Upper lobe of left lung (tissue), 6 donors: Measurements from ENCODE around the gene OPA3. TPM values are rescaled to one million over a fixed set of nuclear protein-coding genes. Genes with fewer than 3 reads are reported as not detected.

Experiments used
- ATAC-seq, 2 donors: fragments of 200-7000 bp; cut with Tn5 transposase; one replicate each; pipeline ENCODE4 v1.9.1; 2022; ENCODE audit warnings: mild to moderate bottlenecking in 2 of 2, moderate library complexity in 2 of 2; ENCODE audit not compliant: low FRiP score in 2 of 2
- DNase-seq, 2 donors: peaks; one replicate each; pipeline ENCODE4 v3.0.0-alpha.2; 2019 to 2020
- H3K27ac ChIP-seq, 4 donors: fragments of 200-600 bp; sonication (generic); one replicate each; pipeline ENCODE4 v1.5.1; 2016 to 2019
- H3K27me3 ChIP-seq, 4 donors: fragments of 200-600 bp; sonication (generic); one replicate each; pipeline ENCODE4 v1.5.1; 2017 to 2019
- H3K36me3 ChIP-seq, 4 donors: fragments of 200-600 bp; sonication (generic); one replicate each; pipeline ENCODE4 v1.5.1; 2016 to 2019
- H3K4me1 ChIP-seq, 4 donors: fragments of 200-600 bp; sonication (generic); one replicate each; pipeline ENCODE4 v1.5.1; 2018 to 2019
- H3K4me3 ChIP-seq, 4 donors: fragments of 200-600 bp; sonication (generic); one replicate each; pipeline ENCODE4 v1.5.1; 2017 to 2019; ENCODE audit warnings: mild to moderate bottlenecking in 2 of 4, moderate library complexity in 1 of 4
- H3K9me3 ChIP-seq, 4 donors: fragments of 200-600 bp; sonication (generic); one replicate each; pipeline ENCODE4 v1.5.1; 2018 to 2019
- CTCF ChIP-seq, 6 experiments: fragments of 450-650 bp in 4 of 6; fragments of 200-600 bp in 2 of 6; sonication (generic) in 2 of 6; IDR thresholded peaks; one replicate each; pipeline ENCODE4 v1.5.1; 2016 to 2019; ENCODE audit warnings: antibody characterized with exemption in 6 of 6
- EP300 ChIP-seq, 4 donors: sonication (generic); formaldehyde crosslinking; IDR thresholded peaks; one replicate each; pipeline ENCODE4 v1.5.1; 2017; ENCODE audit warnings: antibody characterized with exemption in 4 of 4, control low read depth in 2 of 4
- POLR2A ChIP-seq, 4 donors: fragments of 450-650 bp; IDR thresholded peaks; one replicate each; pipeline ENCODE4 v1.5.1; 2016 to 2017; ENCODE audit warnings: antibody characterized with exemption in 4 of 4, mild to moderate bottlenecking in 2 of 4
- POLR2AphosphoS5 ChIP-seq, 2 donors: sonication (generic); formaldehyde crosslinking; IDR thresholded peaks; one replicate each; pipeline ENCODE4 v1.5.1; 2017; ENCODE audit warnings: antibody characterized with exemption in 2 of 2
- WGBS, 2 donors: methylation state at CpG; one replicate each; pipeline ENCODE4 v1.1.5; 2017 to 2018; 5-methylcytosine and 5-hydroxymethylcytosine counted together
- total RNA-seq, 6 donors: library from RNA; depleted of rRNA in 4 of 6; stranded (reverse); fragments of >200 nt in 4 of 6; gene quantifications; one replicate each; pipeline versions ENCODE4 v1.1.0 to v1.2.1, GENCODE V29; 2016 to 2021
- donor health status: DM: no; HTN: no; CAD: no; lungs with moderate emphysema.
- donor health status: DM: no; HTN: yes; CAD: no; lungs with severe emphysema.

OPA3 gene
- total RNA-seq, 6 donors from 2014 or later: 9.9 to 14.3 (median 12.7) TPM

DNA sequence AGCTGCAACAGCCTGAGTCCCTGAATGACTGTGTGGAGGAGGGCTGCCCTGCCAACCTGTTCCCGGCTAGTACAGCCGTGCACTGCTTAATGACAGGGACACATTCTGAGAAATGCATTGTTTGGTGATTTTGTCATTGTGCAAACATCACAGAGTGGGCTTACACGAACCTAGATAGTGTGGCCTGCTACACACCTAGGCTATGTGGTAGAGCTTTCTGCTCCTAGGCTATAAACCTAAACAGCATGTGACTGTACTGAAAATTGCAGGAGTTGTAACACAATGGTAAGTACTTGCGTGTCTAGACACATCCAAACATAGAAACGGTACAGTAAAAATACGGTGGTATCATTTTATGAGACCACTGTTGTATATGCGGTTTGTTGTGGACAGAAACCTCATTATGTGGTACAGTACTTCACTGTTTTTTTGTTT is 42.4 kb downstream of the OPA3 start:
- Histone ChIP-seq H3K9me3 (no peaks in the 10 kb centered on the region), H3K36me3 (no peaks in the 10 kb centered on the region), H3K4me3 (no peak overlapping the region), H3K27ac (no peak overlapping the region), H3K4me1 (no peaks in the 10 kb centered on the region), H3K27me3 (no peaks in the 10 kb centered on the region)
- WGBS, 2 donors: 70 to 80% methylated on average over 6 to 7 of the region's 7 CpGs
- DNase-seq (no peak), ATAC-seq (no peak)
- TF ChIP-seq EP300 (IDR thresholded peaks at IDR 0.05) (no peak), POLR2A (IDR thresholded peaks at IDR 0.05) (no peak), POLR2AphosphoS5 (IDR thresholded peaks at IDR 0.05) (no peak), CTCF (IDR thresholded peaks at IDR 0.05) (no peak)

DNA sequence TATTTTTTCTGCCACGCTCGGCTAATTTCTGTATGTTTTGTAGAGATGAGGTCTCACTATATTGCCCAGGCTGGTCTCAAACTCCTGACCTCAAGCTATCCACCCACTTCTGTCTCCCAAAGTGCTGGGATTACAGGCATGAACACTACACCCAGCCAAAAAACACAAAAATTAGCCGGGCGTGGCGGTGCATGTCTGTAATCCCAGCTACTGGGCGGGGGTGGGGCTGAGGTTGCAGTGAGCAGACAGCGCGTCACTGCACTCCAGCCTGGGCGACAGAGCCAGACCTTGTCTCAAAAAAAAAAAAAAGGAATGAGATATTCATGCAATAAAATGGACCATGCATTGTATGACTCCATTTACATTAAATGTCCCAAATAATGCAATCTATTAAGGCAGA is 45.1 kb downstream of the OPA3 start:
- Histone ChIP-seq H3K27ac (no peak overlapping the region), H3K4me3 (no peak overlapping the region), H3K9me3 (no peaks in the 10 kb centered on the region), H3K36me3 (no peaks in the 10 kb centered on the region), H3K4me1 (no peaks in the 10 kb centered on the region), H3K27me3 (no peaks in the 10 kb centered on the region)
- WGBS, 2 donors: 89 to 96% methylated on average over 9 of the region's 9 CpGs
- TF ChIP-seq EP300 (IDR thresholded peaks at IDR 0.05): no peak
- TF ChIP-seq POLR2AphosphoS5 (IDR thresholded peaks at IDR 0.05): no peak
- no peak for TF ChIP-seq CTCF (IDR thresholded peaks at IDR 0.05)
- TF ChIP-seq POLR2A (IDR thresholded peaks at IDR 0.05): no peak
- peak in 1 of 2 donors; percentile 86 for ATAC-seq
- no peak for DNase-seq

GRCh38 chr19:45531349-45531748 is 53.3 kb downstream of the OPA3 start:
- ATAC-seq: no peak
- H3K27ac ChIP-seq: no peak overlapping the region
- H3K4me1 ChIP-seq: peaks cover 10 to 19% (median 14%) of the 10 kb centered on the region in 4 donors
- H3K9me3 ChIP-seq: no peaks in the 10 kb centered on the region
- no peaks in the 10 kb centered on the region for H3K27me3 ChIP-seq
- TF ChIP-seq EP300 (IDR thresholded peaks at IDR 0.05) (no peak), POLR2AphosphoS5 (IDR thresholded peaks at IDR 0.05) (no peak), POLR2A (IDR thresholded peaks at IDR 0.05) (no peak), CTCF (IDR thresholded peaks at IDR 0.05) (no peak)
- peaks cover 0 to 14% (median 8%) of the 10 kb centered on the region in 4 donors for H3K36me3 ChIP-seq
- no peak overlapping the region for H3K4me3 ChIP-seq
- WGBS, 2 donors: 97 to 100% methylated on average over 1 of the region's 1 CpG
- no peak for DNase-seq

GRCh38 chr19:45529420-45529785 is 55.2 kb downstream of the OPA3 start:
- Histone ChIP-seq H3K9me3 (no peaks in the 10 kb centered on the region), H3K27me3 (no peaks in the 10 kb centered on the region), H3K27ac (no peak overlapping the region), H3K36me3 (peaks cover 8 to 32% (median 27%) of the 10 kb centered on the region in 4 donors), H3K4me3 (peak overlapping the region in 3 of 4 donors; percentile 36 to 52 (median 44)), H3K4me1 (peaks cover 13 to 19% (median 16%) of the 10 kb centered on the region in 4 donors)
- 33 to 41% methylated on average over 13 to 14 of the region's 14 CpGs for WGBS, 2 donors
- ATAC-seq: peak in 1 of 2 donors; percentile 13
- TF ChIP-seq POLR2A (IDR thresholded peaks at IDR 0.05) (no peak), CTCF (IDR thresholded peaks at IDR 0.05) (no peak), EP300 (IDR thresholded peaks at IDR 0.05) (no peak), POLR2AphosphoS5 (IDR thresholded peaks at IDR 0.05) (no peak)
- DNase-seq: no peak

DNA sequence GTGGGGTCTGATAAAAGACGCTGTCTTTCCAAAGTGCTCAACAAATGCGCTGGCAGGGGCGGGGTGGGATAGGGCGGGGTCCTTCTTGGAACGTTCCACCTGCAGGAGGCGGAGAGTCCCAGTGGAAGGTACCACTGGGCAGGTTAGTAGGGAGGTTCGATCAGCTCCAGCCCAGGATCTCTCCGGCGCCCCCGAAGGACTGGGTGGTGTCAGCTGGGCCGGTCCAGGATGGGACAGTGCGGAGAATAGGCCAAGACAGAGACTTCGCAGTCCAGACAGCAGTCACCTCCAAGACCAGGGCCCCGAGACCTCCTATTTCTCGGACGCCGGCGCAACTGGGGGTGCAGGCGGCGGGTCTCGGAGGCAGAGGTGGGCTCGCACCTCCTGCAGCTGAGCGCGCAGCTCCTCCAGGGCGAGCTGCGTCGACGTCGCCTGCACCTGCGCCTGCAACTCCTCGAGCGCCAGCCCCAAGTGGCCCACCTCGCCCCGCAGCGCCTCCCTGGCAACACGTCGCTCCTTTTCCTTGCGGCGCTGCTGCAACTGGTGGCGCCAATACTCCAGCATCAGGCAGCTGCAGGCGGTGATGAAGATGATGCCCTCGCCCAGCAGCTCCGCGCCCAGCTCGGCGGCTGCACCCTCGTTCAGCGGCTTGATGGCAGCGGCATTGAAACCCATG is 55.7 kb downstream of the OPA3 start:
- TF ChIP-seq POLR2A (IDR thresholded peaks at IDR 0.05): no peak
- peak; percentile 40 to 66 for ATAC-seq
- peaks cover 8 to 37% (median 31%) of the 10 kb centered on the region in 4 donors for H3K36me3 ChIP-seq
- no peaks in the 10 kb centered on the region for H3K27me3 ChIP-seq
- peak overlapping the region in 3 of 4 donors; percentile 36 to 52 (median 44) for H3K4me3 ChIP-seq
- WGBS, 2 donors: 9 to 25% methylated on average over 21 to 37 of the region's 49 CpGs
- H3K9me3 ChIP-seq: no peaks in the 10 kb centered on the region
- peak in 1 of 2 donors; percentile 85 for DNase-seq
- no peak overlapping the region for H3K27ac ChIP-seq
- peaks cover 13 to 19% (median 16%) of the 10 kb centered on the region in 4 donors for H3K4me1 ChIP-seq
